ENCODE measurements around the gene STARD8. TPM values are rescaled to one million over a fixed set of nuclear protein-coding genes. Genes with fewer than 3 reads are reported as not detected.
"Not testable (repeated sequence)": the region's sequence is repeated elsewhere in the genome, so short reads cannot be mapped to it uniquely, and the experiment has no call there.

The STARD8 gene
- total RNA-seq, 4 donors from 2014 or later: 0.70 to 5.0 (median 4.1) TPM

- Histone ChIP-seq H3K27me3 (no peaks in the 10 kb centered on the region), H3K36me3 (no peaks in the 10 kb centered on the region)
Measured at GRCh38 chrX:68627986-68628385, 19.5 kb upstream of the STARD8 start.

DNA sequence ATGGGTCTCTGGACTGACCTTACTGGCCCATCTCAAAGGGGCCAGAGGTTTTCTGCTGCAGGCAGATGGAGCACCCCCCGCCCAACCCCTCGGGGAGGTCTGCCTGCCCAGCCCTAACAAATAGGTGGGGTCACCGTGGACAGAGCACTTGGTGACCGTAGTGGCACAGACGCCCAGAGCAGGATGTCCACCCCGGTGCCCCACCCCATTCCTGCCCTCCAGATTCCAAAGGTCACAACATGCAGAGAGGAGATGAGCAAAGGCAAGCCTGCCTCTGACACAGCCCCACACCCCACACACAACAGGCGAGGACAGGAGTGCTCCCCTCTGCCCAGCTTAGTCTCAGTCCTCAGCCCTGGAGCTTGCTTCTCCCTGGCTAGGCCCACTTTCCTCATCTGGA is 17.5 kb upstream of the STARD8 start:
- not testable (repeated sequence) for H3K27ac ChIP-seq, H3K27me3 ChIP-seq, H3K4me3 ChIP-seq, H3K4me1 ChIP-seq, H3K9me3 ChIP-seq, DNase-seq, H3K36me3 ChIP-seq

More at GRCh38 chrX:68627986-68628385, 19.5 kb upstream of the STARD8 start:
- no peak for DNase-seq
- H3K4me3 ChIP-seq: no peak overlapping the region
- no peak overlapping the region for H3K27ac ChIP-seq
- TF ChIP-seq POLR2A (IDR thresholded peaks at IDR 0.05) (no peak), CTCF (IDR thresholded peaks at IDR 0.05) (no peak)
- no peaks in the 10 kb centered on the region for H3K9me3 ChIP-seq
- no peaks in the 10 kb centered on the region for H3K4me1 ChIP-seq

DNA sequence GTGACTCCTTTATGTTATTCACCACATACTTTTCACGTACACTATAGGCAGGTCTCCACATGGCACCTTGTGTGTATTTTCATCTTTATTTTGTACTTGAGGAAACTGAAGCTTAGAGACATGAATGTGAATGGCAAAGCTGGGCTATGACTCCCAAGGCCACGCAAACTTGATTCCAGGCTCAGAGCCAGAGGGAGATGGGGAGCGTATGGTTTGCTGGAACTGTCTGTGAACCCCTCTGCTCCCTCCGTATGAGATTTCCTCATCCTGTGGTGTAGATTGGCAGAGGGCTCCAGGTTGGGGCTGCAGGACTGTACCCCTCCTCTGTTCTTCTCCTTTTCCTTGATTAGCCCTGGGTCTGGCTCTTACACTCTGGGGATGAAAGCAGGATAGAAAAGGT is 16.1 kb upstream of the STARD8 start:
- no peaks in the 10 kb centered on the region for H3K27me3 ChIP-seq
- no peaks in the 10 kb centered on the region for H3K36me3 ChIP-seq
- H3K4me3 ChIP-seq: no peak overlapping the region
- TF ChIP-seq CTCF (IDR thresholded peaks at IDR 0.05) (no peak), POLR2A (IDR thresholded peaks at IDR 0.05) (no peak)
- H3K27ac ChIP-seq: no peak overlapping the region
- H3K9me3 ChIP-seq: no peaks in the 10 kb centered on the region
- no peak for DNase-seq
- H3K4me1 ChIP-seq: no peaks in the 10 kb centered on the region

- Histone ChIP-seq H3K27me3 (no peaks in the 10 kb centered on the region), H3K9me3 (no peaks in the 10 kb centered on the region), H3K4me3 (no peak overlapping the region), H3K4me1 (no peaks in the 10 kb centered on the region), H3K36me3 (no peaks in the 10 kb centered on the region), H3K27ac (no peak overlapping the region)
- no peak for DNase-seq
- TF ChIP-seq CTCF (IDR thresholded peaks at IDR 0.05) (no peak), POLR2A (IDR thresholded peaks at IDR 0.05) (no peak)
Measured at GRCh38 chrX:68632491-68632890, 15.0 kb upstream of the STARD8 start.

GRCh38 chrX:68633981-68634380 is 13.5 kb upstream of the STARD8 start:
- no peaks in the 10 kb centered on the region for H3K9me3 ChIP-seq
- no peak overlapping the region for H3K4me3 ChIP-seq
- H3K27me3 ChIP-seq: no peaks in the 10 kb centered on the region
- no peaks in the 10 kb centered on the region for H3K4me1 ChIP-seq
- no peak overlapping the region for H3K27ac ChIP-seq
- no peaks in the 10 kb centered on the region for H3K36me3 ChIP-seq
- TF ChIP-seq POLR2A (IDR thresholded peaks at IDR 0.05): no peak
- no peak for TF ChIP-seq CTCF (IDR thresholded peaks at IDR 0.05)
- no peak for DNase-seq

DNA sequence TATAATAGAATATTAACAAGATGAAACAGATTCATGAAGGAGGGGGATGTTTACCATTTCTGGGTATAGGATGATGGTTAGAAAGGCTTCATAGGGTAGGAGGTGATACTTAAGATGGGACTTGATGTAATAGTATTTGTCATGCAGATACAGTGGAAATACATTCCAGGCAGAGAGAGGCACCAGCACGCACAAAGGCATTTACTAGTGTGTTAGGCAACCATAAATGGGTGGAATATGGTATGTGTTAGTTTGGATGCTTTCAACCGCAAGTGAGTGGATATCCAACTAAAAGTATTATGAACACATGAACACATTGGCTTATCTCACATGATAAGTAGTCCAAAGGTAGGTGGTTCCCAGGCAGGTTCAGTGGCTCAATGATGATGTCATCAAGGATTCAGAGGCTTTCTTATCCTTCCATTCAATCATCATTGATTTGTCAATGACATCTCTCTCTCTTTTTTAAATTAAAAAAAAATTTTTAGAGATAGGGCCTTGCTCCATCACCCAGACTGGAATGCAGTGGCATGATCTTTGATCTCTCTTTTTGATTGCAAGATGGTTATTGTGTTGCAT is 12.7 kb upstream of the STARD8 start:
- no peak for DNase-seq
- no peak overlapping the region for H3K27ac ChIP-seq
- no peak overlapping the region for H3K4me3 ChIP-seq
- no peaks in the 10 kb centered on the region for H3K9me3 ChIP-seq
- no peaks in the 10 kb centered on the region for H3K36me3 ChIP-seq
- H3K4me1 ChIP-seq: no peaks in the 10 kb centered on the region
- TF ChIP-seq CTCF (IDR thresholded peaks at IDR 0.05) (no peak), POLR2A (IDR thresholded peaks at IDR 0.05) (no peak)
- no peaks in the 10 kb centered on the region for H3K27me3 ChIP-seq

Measured in Peyer's patch (tissue), 4 donors.